HG02970 (cell line): ENCODE measurements around the gene AGBL4.
"Not testable (repeated sequence)": the region's sequence is repeated elsewhere in the genome, so short reads cannot be mapped to it uniquely, and the experiment has no call there.

Experiments used
- ATAC-seq: cut with Tn5 transposase; IDR thresholded peaks from one replicate; pipeline ENCODE4 v1.9.1; 2021; ENCODE audit warnings: mild to moderate bottlenecking, moderate library complexity, moderate number of reproducible peaks; ENCODE audit not compliant: unreplicated experiment, low FRiP score

Gene AGBL4

DNA sequence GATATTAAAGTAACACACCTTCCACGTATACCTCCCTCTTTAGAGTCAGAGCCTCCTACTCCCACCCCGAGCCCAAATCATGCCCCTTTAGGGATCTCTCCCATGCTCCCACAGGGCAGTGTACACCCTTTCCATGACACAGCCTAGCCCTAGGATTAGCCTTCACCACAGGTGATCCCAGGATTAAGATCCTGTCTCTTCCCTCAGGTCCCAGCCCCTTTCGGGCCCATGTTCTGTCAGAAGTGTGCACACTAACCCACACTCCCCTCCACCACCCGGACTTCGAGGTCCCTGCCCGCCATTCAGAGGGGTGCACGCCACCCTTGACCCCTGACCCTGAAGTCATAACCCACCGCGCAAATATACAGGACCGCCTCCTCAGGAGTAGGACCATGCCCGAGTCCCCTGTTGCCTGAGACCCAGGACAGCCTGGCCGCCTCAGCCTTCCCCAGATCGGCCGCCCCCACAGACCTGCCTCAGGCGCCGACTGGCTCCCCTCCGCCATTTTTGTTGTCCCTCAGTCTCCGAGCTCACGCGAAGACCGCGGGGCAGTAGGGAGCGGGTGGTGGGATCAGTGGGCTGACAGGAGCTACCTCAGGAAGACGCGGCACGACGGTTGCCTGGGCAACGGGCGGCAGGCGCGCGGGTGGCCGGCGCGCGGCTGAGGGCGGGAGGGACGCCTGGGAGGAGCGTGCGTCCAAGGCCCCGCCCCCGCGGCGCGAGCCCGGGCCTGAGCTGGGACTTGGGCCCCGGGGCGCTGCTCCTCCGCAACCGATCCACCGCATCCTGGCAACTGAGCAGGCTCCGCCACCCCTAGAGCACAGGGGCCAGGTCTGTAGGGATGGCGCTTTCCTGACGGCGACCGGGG is at the start of gene AGBL4:
AGBL4 (minus strand) TSS at position 663 of the 868 bp plus-strand sequence.
- ATAC-seq: no peak

DNA sequence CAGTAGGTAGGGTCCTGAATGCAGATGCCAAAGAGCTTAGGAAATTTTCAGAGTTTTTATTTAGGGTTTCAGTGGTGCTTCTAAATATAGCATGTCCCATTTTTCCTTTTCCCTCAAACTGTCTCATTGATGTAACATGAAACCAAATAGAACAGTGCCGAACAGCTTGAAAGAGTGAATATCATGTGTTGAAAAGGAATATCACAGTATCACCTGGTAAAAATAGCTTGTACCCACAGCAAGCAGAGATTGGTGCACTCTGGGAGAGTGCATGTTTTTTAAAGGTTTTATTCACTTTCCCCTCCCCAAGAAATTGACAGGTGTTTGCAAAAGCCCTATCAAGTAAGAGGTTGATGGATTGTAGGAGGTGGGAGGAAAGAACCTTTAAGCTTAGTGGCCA is 43.1 kb upstream of the AGBL4 start:
- no peak for ATAC-seq

DNA sequence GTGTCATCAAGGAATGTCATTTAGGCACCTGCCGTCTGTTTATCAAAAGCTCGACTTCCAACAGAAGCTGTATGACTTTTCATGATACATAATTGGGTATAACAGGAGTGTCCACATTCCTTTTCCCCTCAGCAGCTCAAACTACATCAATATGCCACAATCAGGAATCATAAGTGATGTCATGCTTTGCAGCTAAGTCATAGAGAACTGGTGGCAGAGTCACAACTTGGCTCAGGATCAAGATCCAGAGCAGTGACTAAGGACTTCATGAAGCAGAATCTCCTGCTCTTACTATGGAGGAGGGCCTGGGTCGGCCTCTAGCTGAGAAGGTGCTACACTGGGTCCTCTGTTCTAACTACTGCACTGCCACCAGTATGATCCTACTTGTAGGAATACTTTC is 36.5 kb upstream of the AGBL4 start:
- ATAC-seq: no peak

DNA sequence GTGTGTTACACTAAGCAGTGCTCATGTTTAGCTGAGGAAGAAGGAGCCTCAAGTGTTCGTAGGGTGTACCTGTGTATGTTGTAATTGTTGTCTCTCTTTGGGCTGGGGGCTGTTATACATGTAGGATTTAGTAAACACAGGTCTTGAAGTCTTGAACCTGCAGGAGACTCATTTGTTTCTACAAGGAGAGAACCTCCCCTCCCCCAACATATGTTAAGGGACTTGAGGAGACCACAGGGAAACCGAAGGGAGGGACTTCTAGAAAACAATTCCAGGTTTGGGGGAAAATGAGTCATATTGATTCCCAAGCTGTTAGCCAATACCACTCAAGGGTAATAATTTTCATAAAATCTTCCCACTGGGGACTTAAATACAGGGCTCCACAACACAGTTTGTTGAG is 25.0 kb upstream of the AGBL4 start:
- ATAC-seq: no peak

- no peak for ATAC-seq
Observed at GRCh38 chr1:50047916-50048694, 24.4 kb upstream of the AGBL4 start.

DNA sequence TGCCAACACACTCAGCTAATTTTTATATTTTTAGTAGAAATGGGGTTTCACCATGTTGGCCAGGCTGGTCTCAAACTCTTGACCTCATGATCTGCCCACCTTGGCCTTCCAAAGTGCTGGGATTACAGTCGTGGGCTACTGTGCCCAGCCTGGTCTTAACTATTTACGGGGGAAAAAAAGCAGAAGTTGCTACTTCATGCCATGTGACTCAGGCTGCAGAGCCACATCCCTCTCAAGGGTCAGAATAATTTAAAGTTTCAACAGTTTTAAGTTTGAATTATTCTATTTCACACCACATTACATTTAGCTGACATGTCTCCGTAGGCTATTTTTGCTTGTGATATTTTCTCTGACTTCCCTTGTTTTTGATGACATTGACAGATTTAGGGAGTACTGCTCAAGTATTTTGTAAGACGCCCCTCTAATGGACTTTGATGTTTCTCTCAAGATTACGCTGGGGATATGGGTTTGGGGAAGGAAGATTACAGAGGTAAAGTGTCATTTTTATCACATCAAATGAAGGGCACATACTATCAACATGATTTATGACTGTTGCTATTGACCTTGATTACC is 14.6 kb upstream of the AGBL4 start:
- ATAC-seq: no peak

DNA sequence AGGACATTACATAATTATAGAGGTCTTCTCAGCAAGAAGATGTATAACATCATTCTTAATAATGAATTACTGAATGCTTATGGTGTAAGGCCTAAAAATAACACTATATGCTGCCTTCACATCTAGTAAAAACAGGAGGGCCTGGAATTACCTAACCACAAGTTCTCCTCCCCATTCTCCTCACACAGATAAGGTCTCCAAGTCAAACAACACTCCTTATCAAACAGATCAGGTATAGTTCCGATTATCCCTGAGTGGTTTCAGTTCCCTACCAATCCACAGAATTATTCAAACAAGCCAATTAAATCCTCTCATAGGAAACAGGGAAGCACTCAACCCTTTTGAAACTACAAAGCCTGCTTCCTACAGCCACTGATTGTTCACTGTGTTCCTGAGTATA is 4.0 kb upstream of the AGBL4 start:
- no peak for ATAC-seq

GRCh38 chr1:49995734-49996133 is 28.0 kb downstream of the AGBL4 start:
- no peak for ATAC-seq

DNA sequence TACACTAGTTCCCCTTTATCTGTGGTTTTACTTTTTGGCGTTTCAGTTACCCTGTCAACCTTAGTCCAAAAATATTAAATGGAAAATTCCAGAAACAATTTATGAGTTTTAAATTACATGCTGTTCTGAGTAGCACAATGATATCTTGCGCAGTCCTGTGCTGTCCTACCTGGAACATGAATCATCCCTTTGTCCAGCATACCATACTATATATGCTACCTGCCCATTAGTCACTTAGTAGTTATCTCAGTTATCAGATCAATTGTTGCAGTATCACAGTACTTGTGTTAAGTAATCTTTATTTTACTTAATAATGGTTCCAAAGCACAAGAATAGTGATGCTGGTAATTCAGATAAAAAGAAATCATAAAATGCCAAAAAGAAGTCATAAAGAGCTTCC is 52.7 kb downstream of the AGBL4 start:
- ATAC-seq: no peak

DNA sequence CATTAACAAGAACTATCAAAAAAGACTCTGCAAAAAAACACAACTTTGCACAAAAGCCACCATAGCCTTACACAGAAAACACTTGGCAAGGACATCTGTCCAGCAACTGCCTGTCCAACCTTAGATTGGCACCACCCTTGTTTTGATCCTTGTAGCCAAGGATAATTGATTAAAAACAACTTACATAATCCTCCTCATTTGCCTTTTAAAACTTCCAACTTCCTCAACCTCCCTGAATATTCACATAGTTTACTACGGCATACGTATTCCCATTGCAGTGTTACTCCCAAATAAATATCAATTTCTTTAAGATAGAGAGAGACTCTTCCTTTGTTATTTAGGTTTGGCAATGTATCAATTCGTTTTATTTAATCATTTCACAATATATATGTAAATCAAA is 72.4 kb downstream of the AGBL4 start:
- no peak for ATAC-seq

- not testable (repeated sequence) for ATAC-seq
Observed at GRCh38 chr1:49915301-49915700, 108.5 kb downstream of the AGBL4 start.

DNA sequence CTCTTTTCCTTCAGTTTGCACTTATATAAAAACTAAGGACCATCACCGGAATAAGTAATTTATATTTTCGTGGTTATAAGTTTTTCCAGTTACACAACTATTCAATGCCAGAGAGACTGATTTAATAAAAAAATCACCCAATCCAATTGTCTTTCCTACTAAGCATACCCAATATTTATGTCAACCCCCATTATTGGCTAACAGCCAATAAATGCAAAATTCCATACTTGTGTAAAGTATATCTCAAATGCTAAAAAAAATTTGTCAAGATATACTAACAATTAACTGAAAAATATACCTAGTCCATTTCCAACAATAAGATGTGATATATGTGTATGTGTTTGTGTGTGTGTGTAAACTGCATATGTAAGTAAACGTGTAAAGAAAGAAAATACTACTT is 117.4 kb downstream of the AGBL4 start:
- no peak for ATAC-seq

- no peak for ATAC-seq
Observed at GRCh38 chr1:49864581-49864980, 159.2 kb downstream of the AGBL4 start.

DNA sequence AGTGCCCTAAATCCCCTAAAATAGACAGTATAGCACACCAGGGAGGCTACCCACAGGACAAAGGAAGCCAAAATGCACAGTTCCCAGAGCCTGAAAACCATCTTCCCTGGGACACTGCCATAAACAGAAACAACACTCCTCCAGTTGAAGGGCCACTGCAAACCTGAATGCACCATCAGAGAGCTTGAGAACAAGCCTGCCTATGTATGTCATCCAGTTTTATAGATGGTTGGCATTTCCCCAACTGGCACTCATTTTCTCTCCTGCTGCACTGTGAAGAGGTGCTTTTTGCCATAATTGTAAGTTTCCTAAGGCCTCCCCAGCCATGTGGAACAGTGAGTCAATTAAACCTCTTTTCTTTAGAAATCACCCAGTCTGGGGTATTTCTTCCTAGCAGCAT is 169.0 kb downstream of the AGBL4 start:
- no peak for ATAC-seq

GRCh38 chr1:49842596-49842995 is 181.2 kb downstream of the AGBL4 start:
- no peak for ATAC-seq

GRCh38 chr1:49841767-49842166 is 182.0 kb downstream of the AGBL4 start:
- ATAC-seq: no peak

DNA sequence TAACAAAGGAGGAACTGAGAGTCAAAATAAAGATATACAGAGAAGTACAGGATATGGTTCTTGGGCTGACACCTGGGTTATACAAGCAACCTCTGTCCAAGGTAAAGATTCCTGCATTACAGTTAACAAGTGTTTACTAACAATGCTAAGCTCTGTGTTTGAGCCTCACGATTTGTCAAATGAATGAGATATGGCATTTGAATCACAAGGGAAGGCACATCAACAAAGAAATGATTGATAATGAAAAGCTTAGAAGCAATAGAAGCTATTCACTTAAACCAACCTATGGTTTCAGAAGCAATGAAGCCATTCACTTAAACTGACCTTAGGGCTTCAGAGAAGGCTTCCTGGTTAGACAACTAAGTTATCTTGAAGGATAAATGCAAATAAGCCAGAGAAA is 199.5 kb downstream of the AGBL4 start:
- ATAC-seq: no peak

DNA sequence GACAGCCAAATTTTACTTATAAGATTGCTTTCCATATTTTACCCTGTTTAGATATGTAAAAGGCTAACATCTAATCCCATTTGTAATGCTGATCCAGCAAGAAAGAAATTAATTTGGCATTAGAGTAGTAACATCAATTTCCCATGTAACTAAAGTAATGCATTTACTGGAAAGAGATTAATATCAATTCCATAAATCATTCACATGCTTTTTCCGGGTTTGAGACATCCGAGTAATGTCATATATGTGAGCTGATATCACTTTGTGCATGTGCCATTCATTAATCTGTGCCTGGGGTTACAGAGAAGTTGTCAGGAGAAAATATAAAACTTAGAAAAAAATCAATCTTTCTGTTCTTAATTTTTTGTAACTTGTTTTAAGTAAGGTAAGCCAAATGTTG is 206.1 kb downstream of the AGBL4 start:
- no peak for ATAC-seq

DNA sequence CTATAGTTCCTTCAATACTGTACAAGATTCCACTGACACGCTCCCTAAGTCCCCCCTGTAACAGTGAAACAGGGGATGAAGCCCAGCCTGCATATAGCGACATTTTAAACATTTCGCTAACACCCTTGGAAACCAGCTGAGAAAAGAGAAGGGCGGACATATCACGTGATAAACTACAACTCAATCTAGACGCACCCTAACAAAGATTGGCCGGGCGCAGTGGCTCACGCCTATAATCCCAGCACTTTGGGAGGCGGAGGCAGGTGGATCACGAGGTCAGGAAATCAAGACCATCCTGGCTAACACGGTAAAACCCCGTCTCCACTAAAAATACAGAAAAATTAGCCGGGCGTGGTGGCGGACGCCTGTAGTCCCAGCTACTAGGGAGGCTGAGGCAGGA is 236.7 kb downstream of the AGBL4 start:
- ATAC-seq: not testable (repeated sequence)

GRCh38 chr1:49765034-49765433 is 258.7 kb downstream of the AGBL4 start:
- ATAC-seq: no peak

GRCh38 chr1:49738118-49738517 is 285.6 kb downstream of the AGBL4 start:
- ATAC-seq: not testable (repeated sequence)
